ENCODE measurements around the gene SCARB1. TPM values are rescaled to one million over a fixed set of nuclear protein-coding genes. Genes with fewer than 3 reads are reported as not detected.

SCARB1 gene
- total and polyA plus RNA-seq, 2 experiments from 2014 or later: 2.2 to 5.2 TPM

DNA sequence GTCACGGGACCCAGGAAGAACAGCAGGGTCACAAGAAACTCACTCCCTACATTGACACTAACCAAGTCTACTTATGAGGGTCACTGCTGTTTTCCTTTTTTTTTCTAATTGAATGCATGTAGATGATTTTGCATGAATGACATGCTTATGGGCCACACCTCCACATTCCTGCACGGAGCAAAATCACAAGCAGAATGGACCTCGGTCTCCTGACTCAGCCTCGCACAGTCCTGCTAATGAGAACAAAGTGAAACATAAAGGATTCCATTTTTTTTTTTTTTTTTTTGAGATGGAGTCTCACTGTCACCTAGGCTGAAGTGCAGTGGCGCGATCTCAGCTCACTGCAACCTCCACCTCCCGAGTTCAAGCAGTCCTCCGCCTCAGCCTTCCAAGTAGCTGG is 12.3 kb downstream of the SCARB1 start:
- TF ChIP-seq EZH2 (IDR thresholded peaks at IDR 0.05; ENCODE audit: insufficient read depth, poor library complexity, severe bottlenecking) (no peak), EZH2phosphoT487 (IDR thresholded peaks at IDR 0.05; ENCODE audit: insufficient read depth, low read depth) (no peak)
- no peaks in the 10 kb centered on the region for H3K9me2 ChIP-seq (ENCODE audit: insufficient read depth)
- H2AFZ ChIP-seq: no peak overlapping the region
- H3K4me2 ChIP-seq (ENCODE audit: unreplicated experiment): no peak overlapping the region
- no peak overlapping the region for H3K9ac ChIP-seq
- no peaks in the 10 kb centered on the region for H3K36me3 ChIP-seq (ENCODE audit: low read depth)
- 93 to 94% methylated on average over 8 of the region's 8 CpGs for WGBS, 2 experiments (ENCODE audit: low coverage in 1 of 2, low lambda C conversion rate in 2 of 2, missing lambda C conversion rate in 2 of 2)
- H3K27ac ChIP-seq: no peak overlapping the region
- H3F3A ChIP-seq (ENCODE audit: insufficient read depth): no peaks in the 10 kb centered on the region
- H3K9me3 ChIP-seq (ENCODE audit: low read depth): no peaks in the 10 kb centered on the region
- H3K79me2 ChIP-seq (ENCODE audit: insufficient read depth): no peaks in the 10 kb centered on the region
- no peaks in the 10 kb centered on the region for H3K4me1 ChIP-seq (ENCODE audit: insufficient read depth)
- no peak overlapping the region for H3K4me3 ChIP-seq
- H4K20me1 ChIP-seq (ENCODE audit: insufficient read depth): no peaks in the 10 kb centered on the region
- no peak for DNase-seq
- H3K27me3 ChIP-seq (replicated peaks; ENCODE audit: insufficient read depth): no peaks in the 10 kb centered on the region
- in situ Hi-C loops (cut with MboI): no loop called here

DNA sequence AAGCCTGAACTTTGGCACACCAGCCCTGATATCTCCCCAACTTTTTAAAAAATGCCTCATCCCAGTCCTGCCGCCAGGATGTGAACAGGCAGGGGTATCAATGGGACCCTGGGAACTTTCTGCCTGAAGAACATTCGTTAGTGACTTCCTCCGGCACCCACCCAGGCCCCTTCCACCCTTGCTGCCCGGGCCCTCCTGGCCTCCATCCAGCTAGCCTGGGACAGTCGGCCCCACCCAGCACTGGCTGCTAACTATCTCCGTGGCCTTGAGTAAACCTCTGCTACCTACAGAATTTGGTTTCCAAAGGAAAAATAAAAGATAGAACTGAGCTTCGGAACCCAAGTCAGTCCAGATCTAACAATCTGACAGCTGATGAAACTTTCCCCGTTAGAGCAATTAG is 14.3 kb downstream of the SCARB1 start:
- no peak overlapping the region for H3K4me2 ChIP-seq (ENCODE audit: unreplicated experiment)
- no peaks in the 10 kb centered on the region for H3K27me3 ChIP-seq (replicated peaks; ENCODE audit: insufficient read depth)
- no peaks in the 10 kb centered on the region for H3K9me3 ChIP-seq (ENCODE audit: low read depth)
- in situ Hi-C loops (cut with MboI): no loop called here
- H3K27ac ChIP-seq: no peak overlapping the region
- no peak for DNase-seq
- H3F3A ChIP-seq (ENCODE audit: insufficient read depth): no peaks in the 10 kb centered on the region
- no peaks in the 10 kb centered on the region for H3K36me3 ChIP-seq (ENCODE audit: low read depth)
- H3K4me1 ChIP-seq (ENCODE audit: insufficient read depth): no peaks in the 10 kb centered on the region
- no peak overlapping the region for H3K4me3 ChIP-seq
- no peaks in the 10 kb centered on the region for H4K20me1 ChIP-seq (ENCODE audit: insufficient read depth)
- no peak overlapping the region for H3K9ac ChIP-seq
- 43 to 48% methylated on average over 8 of the region's 8 CpGs for WGBS, 2 experiments (ENCODE audit: low coverage in 1 of 2, low lambda C conversion rate in 2 of 2, missing lambda C conversion rate in 2 of 2)
- no peak overlapping the region for H2AFZ ChIP-seq
- TF ChIP-seq EZH2phosphoT487 (IDR thresholded peaks at IDR 0.05; ENCODE audit: insufficient read depth, low read depth): no peak
- H3K9me2 ChIP-seq (ENCODE audit: insufficient read depth): no peaks in the 10 kb centered on the region
- H3K79me2 ChIP-seq (ENCODE audit: insufficient read depth): no peaks in the 10 kb centered on the region

DNA sequence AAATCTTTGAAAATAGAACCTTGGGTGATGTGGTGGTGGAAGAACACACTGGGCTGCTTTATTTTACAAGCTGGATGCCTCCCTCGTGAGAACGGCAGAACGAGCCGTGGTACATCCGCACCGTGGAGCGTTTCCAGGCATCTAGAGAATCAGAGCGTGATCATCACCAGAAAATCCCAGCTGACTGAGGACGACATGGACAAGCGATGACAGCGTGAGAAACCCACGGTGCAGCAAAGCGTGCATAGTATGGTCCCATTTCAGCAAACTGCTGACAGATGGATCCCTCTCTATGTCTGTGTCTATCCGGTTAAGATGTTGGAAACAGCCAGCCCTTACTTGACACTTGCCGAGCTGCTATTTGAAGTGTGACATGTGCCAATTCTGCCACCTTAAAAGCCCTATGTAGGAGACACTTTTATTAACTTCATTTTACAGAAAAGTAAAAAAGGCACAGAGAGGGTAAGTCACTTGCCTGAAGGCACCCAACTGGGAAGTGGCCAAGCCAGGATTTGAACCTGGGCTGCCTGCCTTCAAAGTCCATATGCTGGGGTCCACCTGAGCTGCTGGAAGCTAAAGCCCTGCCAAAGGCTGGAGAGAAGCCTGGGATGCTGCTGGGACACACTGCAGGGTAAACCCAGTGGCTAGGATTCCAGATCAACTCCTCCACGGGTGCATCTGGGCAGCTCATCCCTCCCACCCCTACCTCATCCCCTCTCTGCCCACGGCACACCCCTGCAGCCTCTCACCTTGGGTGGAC is 14.9 kb downstream of the SCARB1 start:
- no peak overlapping the region for H2AFZ ChIP-seq
- H3K79me2 ChIP-seq (ENCODE audit: insufficient read depth): no peaks in the 10 kb centered on the region
- H3K4me1 ChIP-seq (ENCODE audit: insufficient read depth): no peaks in the 10 kb centered on the region
- H4K20me1 ChIP-seq (ENCODE audit: insufficient read depth): no peaks in the 10 kb centered on the region
- H3K27me3 ChIP-seq (replicated peaks; ENCODE audit: insufficient read depth): no peaks in the 10 kb centered on the region
- H3K4me3 ChIP-seq: no peak overlapping the region
- 11 to 16% methylated on average over 17 of the region's 17 CpGs for WGBS, 2 experiments (ENCODE audit: low coverage in 1 of 2, low lambda C conversion rate in 2 of 2, missing lambda C conversion rate in 2 of 2)
- TF ChIP-seq EZH2phosphoT487 (IDR thresholded peaks at IDR 0.05; ENCODE audit: insufficient read depth, low read depth) (no peak), EZH2 (IDR thresholded peaks at IDR 0.05; ENCODE audit: insufficient read depth, poor library complexity, severe bottlenecking) (no peak)
- in situ Hi-C loops (cut with MboI): no loop called here
- H3K36me3 ChIP-seq (ENCODE audit: low read depth): no peaks in the 10 kb centered on the region
- no peak overlapping the region for H3K9ac ChIP-seq
- H3K9me3 ChIP-seq (ENCODE audit: low read depth): no peaks in the 10 kb centered on the region
- H3K9me2 ChIP-seq (ENCODE audit: insufficient read depth): no peaks in the 10 kb centered on the region
- H3F3A ChIP-seq (ENCODE audit: insufficient read depth): no peaks in the 10 kb centered on the region
- peak overlapping the region; percentile 3 for H3K4me2 ChIP-seq (ENCODE audit: unreplicated experiment)
- DNase-seq: peak; percentile 42
- H3K27ac ChIP-seq: no peak overlapping the region

DNA sequence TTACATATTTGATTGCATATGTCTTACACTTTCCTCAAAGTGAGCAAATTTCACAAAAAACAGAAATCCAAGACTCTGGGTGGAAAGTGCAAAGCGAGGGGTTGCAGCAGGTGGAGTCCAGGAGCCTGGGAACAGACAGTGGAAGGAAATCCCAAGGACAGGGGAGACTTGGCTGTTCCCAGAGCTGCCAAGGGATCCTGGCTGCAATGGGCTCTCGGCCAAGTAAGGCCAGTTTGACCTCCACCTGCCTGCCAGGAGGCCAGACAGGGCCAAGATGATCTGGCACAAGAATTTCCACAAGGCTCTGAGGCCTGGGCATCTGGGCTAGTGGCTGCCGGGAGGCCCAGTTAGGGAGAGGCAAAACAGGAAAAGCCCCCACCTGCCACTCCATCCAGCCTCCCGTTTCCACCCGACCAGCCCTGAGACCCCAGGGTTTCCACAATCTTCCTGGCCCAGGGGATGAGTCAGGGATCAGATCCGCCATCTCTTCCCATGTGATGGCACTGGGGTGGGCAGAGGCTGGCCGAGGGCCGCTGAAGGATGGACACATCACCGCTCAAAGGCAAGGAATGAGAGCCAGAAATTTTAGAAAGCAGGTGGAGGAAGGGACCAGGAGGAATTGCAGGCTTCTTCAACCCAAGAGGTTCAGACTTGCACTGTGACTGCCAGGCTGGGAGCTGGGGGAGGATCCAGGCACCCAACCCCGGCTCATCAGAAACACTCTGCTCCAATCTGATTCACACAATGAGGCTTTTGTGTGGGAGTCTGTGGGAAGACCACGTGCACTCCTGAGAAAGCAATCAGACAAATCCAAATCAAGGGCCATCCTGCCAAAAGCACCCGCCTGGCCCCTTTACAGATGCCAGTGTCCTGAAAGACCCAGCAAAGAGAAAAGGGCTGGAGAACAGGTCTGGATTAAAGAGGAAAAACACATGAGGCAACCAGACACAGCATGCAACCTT is 16.3 kb downstream of the SCARB1 start:
- no peak overlapping the region for H3K27ac ChIP-seq
- TF ChIP-seq EZH2phosphoT487 (IDR thresholded peaks at IDR 0.05; ENCODE audit: insufficient read depth, low read depth) (no peak), EZH2 (IDR thresholded peaks at IDR 0.05; ENCODE audit: insufficient read depth, poor library complexity, severe bottlenecking) (no peak)
- 82 to 84% methylated on average over 11 to 12 of the region's 12 CpGs for WGBS, 2 experiments (ENCODE audit: low coverage in 1 of 2, low lambda C conversion rate in 2 of 2, missing lambda C conversion rate in 2 of 2)
- H3K9me2 ChIP-seq (ENCODE audit: insufficient read depth): no peaks in the 10 kb centered on the region
- no peaks in the 10 kb centered on the region for H4K20me1 ChIP-seq (ENCODE audit: insufficient read depth)
- no peaks in the 10 kb centered on the region for H3K27me3 ChIP-seq (replicated peaks; ENCODE audit: insufficient read depth)
- in situ Hi-C loops (cut with MboI): no loop called here
- no peak overlapping the region for H2AFZ ChIP-seq
- H3K9me3 ChIP-seq (ENCODE audit: low read depth): no peaks in the 10 kb centered on the region
- H3K4me1 ChIP-seq (ENCODE audit: insufficient read depth): no peaks in the 10 kb centered on the region
- no peak overlapping the region for H3K4me3 ChIP-seq
- H3K4me2 ChIP-seq (ENCODE audit: unreplicated experiment): no peak overlapping the region
- no peaks in the 10 kb centered on the region for H3K36me3 ChIP-seq (ENCODE audit: low read depth)
- no peak overlapping the region for H3K9ac ChIP-seq
- peak; percentile 40 for DNase-seq
- no peaks in the 10 kb centered on the region for H3K79me2 ChIP-seq (ENCODE audit: insufficient read depth)
- no peaks in the 10 kb centered on the region for H3F3A ChIP-seq (ENCODE audit: insufficient read depth)
